ENCODE measurements around the gene DNAJB12. TPM values are rescaled to one million over a fixed set of nuclear protein-coding genes. Genes with fewer than 3 reads are reported as not detected.

DNAJB12 gene
- total RNA-seq, 3 donors from 2014 or later, result 37.0 to 38.9 (median 37.7) TPM

DNA sequence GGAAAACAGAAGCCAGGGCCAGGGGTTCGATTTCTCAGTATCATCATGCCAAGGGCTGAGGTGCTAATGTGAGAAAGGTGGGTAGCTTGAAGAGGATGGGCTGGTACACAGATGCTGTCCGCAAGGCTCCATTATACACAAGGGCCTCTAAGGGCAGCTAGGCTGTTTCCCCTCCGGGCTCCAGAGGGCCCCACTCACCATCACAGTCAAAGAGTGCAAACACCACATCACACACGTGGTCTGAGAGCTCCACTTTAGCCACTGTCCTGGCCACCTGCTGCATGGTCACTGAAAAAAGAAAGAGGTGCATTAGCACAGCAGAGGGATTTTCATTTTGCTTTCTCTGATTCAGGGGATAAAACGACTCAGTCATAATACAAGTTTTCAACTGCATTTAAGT is 20.9 kb upstream of the DNAJB12 start:
- Histone ChIP-seq H3K36me3 (ENCODE audit: low read depth) (no peaks in the 10 kb centered on the region), H3K4me1 (ENCODE audit: low read depth) (no peaks in the 10 kb centered on the region), H3K9me3 (no peaks in the 10 kb centered on the region), H3K4me3 (no peak overlapping the region)
- intact Hi-C loops (cut with DNase I, micrococcal nuclease), result no loop called here
- ATAC-seq, result peak; percentile 47
- TF ChIP-seq, protein P1, sequence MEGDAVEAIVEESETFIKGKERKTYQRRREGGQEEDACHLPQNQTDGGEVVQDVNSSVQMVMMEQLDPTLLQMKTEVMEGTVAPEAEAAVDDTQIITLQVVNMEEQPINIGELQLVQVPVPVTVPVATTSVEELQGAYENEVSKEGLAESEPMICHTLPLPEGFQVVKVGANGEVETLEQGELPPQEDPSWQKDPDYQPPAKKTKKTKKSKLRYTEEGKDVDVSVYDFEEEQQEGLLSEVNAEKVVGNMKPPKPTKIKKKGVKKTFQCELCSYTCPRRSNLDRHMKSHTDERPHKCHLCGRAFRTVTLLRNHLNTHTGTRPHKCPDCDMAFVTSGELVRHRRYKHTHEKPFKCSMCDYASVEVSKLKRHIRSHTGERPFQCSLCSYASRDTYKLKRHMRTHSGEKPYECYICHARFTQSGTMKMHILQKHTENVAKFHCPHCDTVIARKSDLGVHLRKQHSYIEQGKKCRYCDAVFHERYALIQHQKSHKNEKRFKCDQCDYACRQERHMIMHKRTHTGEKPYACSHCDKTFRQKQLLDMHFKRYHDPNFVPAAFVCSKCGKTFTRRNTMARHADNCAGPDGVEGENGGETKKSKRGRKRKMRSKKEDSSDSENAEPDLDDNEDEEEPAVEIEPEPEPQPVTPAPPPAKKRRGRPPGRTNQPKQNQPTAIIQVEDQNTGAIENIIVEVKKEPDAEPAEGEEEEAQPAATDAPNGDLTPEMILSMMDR (IDR thresholded peaks at IDR 0.05), result no peak
- DNase-seq, result no peak

DNA sequence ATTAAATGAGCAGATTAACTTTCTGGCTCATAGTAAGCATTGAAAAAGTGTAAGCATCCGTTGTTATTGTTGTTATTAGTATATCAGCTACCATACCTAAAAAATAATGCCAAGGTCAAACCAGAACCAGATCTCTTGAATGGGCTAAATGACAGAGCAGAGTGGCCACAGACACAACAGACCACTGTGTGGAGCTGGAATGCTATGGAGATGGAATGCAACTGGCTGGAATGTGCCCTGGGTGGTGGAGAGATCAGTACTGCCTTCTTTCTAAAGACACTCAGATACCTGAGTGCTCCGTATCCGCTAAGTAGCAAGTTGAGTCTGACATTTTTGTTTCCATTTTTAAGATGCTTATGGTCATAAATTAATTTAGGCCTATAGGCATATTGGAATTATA is 20.5 kb upstream of the DNAJB12 start:
- intact Hi-C loops (cut with DNase I, micrococcal nuclease), result no loop called here
- no peak for DNase-seq
- Histone ChIP-seq H3K9me3 (no peaks in the 10 kb centered on the region), H3K4me1 (ENCODE audit: low read depth) (no peaks in the 10 kb centered on the region), H3K4me3 (no peak overlapping the region), H3K36me3 (ENCODE audit: low read depth) (no peaks in the 10 kb centered on the region)
- TF ChIP-seq, protein P1 (IDR thresholded peaks at IDR 0.05), result no peak
- ATAC-seq, result no peak

DNA sequence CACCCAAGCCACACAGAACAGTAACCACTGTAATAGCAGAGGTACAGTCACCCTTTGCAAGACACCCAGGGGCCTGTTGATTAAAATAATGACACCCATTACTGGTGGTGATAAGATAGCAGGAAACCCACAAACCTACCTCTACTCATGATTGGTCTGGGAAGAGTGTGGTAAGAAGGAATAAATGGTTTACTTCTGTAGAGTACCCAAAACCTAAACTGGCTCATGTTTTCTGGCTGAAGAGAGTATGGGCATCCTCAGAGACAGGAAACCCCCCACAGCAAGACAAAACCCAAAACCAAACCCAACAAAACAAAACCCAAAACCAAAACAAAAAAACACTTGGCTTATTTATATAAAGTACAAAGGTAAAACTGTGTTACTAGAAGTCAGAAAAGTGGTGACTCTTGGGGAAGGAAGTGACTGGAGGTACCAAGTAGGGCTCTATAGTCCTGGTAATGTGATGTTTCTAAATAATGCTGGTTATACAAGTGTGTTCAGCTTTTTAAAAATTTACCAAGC is 15.5 kb upstream of the DNAJB12 start:
- Histone ChIP-seq H3K4me3 (no peak overlapping the region), H3K36me3 (ENCODE audit: low read depth) (no peaks in the 10 kb centered on the region), H3K4me1 (ENCODE audit: low read depth) (no peaks in the 10 kb centered on the region), H3K9me3 (no peaks in the 10 kb centered on the region)
- TF ChIP-seq, protein P1 (IDR thresholded peaks at IDR 0.05), result no peak
- ATAC-seq (peak; percentile 70), DNase-seq (no peak)
- intact Hi-C loops (cut with DNase I, micrococcal nuclease), result no loop called here

DNA sequence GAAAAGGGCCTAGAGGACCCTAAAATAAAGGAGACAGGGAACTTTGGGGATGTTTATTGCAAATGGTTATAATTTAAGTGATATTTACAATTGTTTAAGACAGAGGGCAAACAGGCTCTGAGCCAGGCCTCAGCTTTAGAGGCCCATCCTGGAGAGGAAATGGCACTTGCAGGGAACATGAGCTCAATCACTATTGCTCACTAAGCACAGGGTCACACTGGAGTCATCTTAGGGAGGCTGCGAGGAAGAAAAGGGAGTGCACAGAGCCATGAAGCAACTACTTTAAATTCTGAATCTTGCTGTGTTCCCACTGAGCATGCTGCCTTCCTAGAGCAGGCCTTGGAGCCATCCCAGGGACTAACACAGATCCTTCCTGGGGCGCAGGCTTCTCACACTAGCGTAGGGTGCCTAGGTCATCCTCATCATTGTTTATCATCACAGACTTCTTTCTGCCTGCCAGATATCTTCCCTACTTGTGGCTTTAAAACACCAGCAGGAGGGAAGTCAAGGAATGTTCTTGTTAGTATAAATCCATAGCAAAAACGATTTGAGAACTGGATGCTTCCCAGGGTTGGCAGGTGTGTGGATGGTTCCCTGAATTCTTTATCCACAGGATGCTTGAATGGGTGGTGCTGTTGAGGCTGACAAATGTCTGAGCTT is 12.7 kb upstream of the DNAJB12 start:
- no peak overlapping the region for H3K4me3 ChIP-seq
- TF ChIP-seq, protein P1 (IDR thresholded peaks at IDR 0.05), result no peak
- DNase-seq (no peak), ATAC-seq (no peak)
- intact Hi-C loops (cut with DNase I, micrococcal nuclease), result loop anchor here (10.0 kb wide), 1 partner anchor 467 kb away; no protein-coding TSS in a partner anchor
- H3K9me3 ChIP-seq, result no peaks in the 10 kb centered on the region
- H3K4me1 ChIP-seq (ENCODE audit: low read depth), result peaks cover 6% of the 10 kb centered on the region
- H3K36me3 ChIP-seq (ENCODE audit: low read depth), result no peaks in the 10 kb centered on the region

DNA sequence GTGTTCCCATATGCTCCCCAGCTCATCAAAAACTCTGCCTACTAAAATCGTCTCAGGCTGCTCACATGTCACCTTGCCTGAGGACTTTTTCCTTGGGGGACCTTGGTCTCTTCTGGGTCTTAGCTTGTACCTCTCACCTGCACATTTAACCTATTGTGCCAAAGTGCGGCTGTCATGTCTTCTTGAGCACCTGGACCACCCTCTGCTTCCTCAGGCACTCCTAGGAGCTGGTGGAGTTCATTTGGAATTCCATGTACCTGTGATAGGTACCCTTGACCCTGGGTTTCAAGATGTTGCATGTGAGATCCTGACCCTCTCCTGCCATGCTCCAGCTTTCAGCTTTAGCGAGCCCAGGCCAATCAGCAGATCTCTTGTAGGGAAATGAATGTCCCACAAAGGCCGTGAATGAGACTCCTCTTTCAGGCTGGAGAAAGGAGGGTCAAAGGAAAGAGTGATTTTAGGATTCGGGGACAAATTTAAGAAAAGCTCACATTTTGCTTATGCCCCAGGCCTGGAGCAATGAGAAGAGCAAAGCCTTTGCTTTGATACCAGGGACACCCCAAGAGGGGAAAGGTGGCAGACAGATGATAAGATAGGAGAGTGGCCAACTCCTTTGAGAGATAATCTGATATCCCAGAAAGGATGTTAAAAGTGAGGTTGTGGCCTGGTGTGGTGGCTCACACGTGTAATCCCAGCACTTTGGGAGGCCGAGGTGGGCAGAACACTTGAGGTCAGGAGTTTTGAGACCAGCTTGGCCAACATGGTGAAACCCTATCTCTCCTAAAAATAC is 10.6 kb upstream of the DNAJB12 start:
- no peaks in the 10 kb centered on the region for H3K36me3 ChIP-seq (ENCODE audit: low read depth)
- no peaks in the 10 kb centered on the region for H3K9me3 ChIP-seq
- H3K4me1 ChIP-seq (ENCODE audit: low read depth), result peaks cover 6% of the 10 kb centered on the region
- H3K4me3 ChIP-seq, result no peak overlapping the region
- DNase-seq (no peak), ATAC-seq (no peak)
- TF ChIP-seq, protein P1 (IDR thresholded peaks at IDR 0.05), result no peak
- intact Hi-C loops (cut with DNase I, micrococcal nuclease), result loop anchor here (10.0 kb wide), 1 partner anchor 470 kb away; no protein-coding TSS in a partner anchor

All from mucosa of descending colon (tissue), 3 donors.